HEK293 (cell line): ENCODE measurements around the gene RNF223.

Source experiments
- PATZ1 ChIP-seq: fragments of 450-650 bp; formaldehyde crosslinking; IDR thresholded peaks from 2 replicates; pipeline ENCODE4 v1.5.1; 2016; ENCODE audit warnings: missing biosample characterization, missing genetic modification characterization
- PRDM2 ChIP-seq: fragments of 450-650 bp; formaldehyde crosslinking; IDR thresholded peaks from 2 replicates; pipeline ENCODE4 v1.5.1; 2016; ENCODE audit warnings: missing biosample characterization, missing genetic modification characterization, borderline replicate concordance
- SP2 ChIP-seq: fragments of 450-650 bp; formaldehyde crosslinking; IDR thresholded peaks from 2 replicates; pipeline ENCODE4 v1.5.1; 2016; ENCODE audit warnings: missing biosample characterization, missing genetic modification characterization
- ZBTB10 ChIP-seq: fragments of 450-650 bp; formaldehyde crosslinking; IDR thresholded peaks from 2 replicates; pipeline ENCODE4 v1.5.1; 2016; ENCODE audit warnings: missing biosample characterization, missing genetic modification characterization
- ZBTB21 ChIP-seq: fragments of 450-650 bp; formaldehyde crosslinking; IDR thresholded peaks from 2 replicates; pipeline ENCODE4 v1.5.1; 2017; ENCODE audit warnings: missing biosample characterization, missing genetic modification characterization
- ZBTB7A ChIP-seq: fragments of 450-650 bp; formaldehyde crosslinking; IDR thresholded peaks from 2 replicates; pipeline ENCODE4 v1.5.1; 2016; ENCODE audit warnings: low read depth, missing biosample characterization, missing genetic modification characterization
- ZFHX2 ChIP-seq: fragments of 450-650 bp; formaldehyde crosslinking; conservative IDR thresholded peaks from 2 replicates; pipeline ENCODE4 v1.5.1; 2016; ENCODE audit warnings: missing biosample characterization, missing genetic modification characterization
- ZNF138 ChIP-seq: fragments of 450-650 bp; formaldehyde crosslinking; IDR thresholded peaks from 2 replicates; pipeline ENCODE4 v1.5.1; 2016; ENCODE audit warnings: missing biosample characterization, missing genetic modification characterization, borderline replicate concordance
- ZNF169 ChIP-seq: fragments of 450-650 bp; formaldehyde crosslinking; IDR thresholded peaks from 2 replicates; pipeline ENCODE4 v1.5.1; 2016; ENCODE audit warnings: missing biosample characterization, missing genetic modification characterization
- ZNF174 ChIP-seq: fragments of 450-650 bp; formaldehyde crosslinking; IDR thresholded peaks from 2 replicates; pipeline ENCODE4 v1.5.0; 2017; ENCODE audit warnings: missing biosample characterization, mild to moderate bottlenecking, missing genetic modification characterization
- ZNF18 ChIP-seq: fragments of 450-650 bp; formaldehyde crosslinking; IDR thresholded peaks from 2 replicates; pipeline ENCODE4 v1.5.1; 2016; ENCODE audit warnings: missing biosample characterization, missing genetic modification characterization
- ZNF214 ChIP-seq: fragments of 450-650 bp; formaldehyde crosslinking; IDR thresholded peaks from 2 replicates; pipeline ENCODE4 v1.5.1; 2017; ENCODE audit warnings: missing biosample characterization, mild to moderate bottlenecking, missing genetic modification characterization, borderline replicate concordance
- ZNF280D ChIP-seq: fragments of 450-650 bp; formaldehyde crosslinking; IDR thresholded peaks from 2 replicates; pipeline ENCODE4 v1.5.1; 2016; ENCODE audit warnings: missing biosample characterization, missing genetic modification characterization
- ZNF335 ChIP-seq: fragments of 450-650 bp; formaldehyde crosslinking; conservative IDR thresholded peaks from 2 replicates; pipeline ENCODE4 v1.5.1; 2016; ENCODE audit warnings: missing biosample characterization, missing genetic modification characterization
- ZNF423 ChIP-seq: fragments of 450-650 bp; formaldehyde crosslinking; IDR thresholded peaks from 2 replicates; pipeline ENCODE4 v1.5.1; 2016; ENCODE audit warnings: missing biosample characterization, missing genetic modification characterization
- ZNF48 ChIP-seq: fragments of 450-650 bp; formaldehyde crosslinking; IDR thresholded peaks from 2 replicates; pipeline ENCODE4 v1.5.1; 2016; ENCODE audit warnings: missing biosample characterization, missing genetic modification characterization
- ZNF514 ChIP-seq: fragments of 450-650 bp; formaldehyde crosslinking; IDR thresholded peaks from 2 replicates; pipeline ENCODE4 v1.5.1; 2016; ENCODE audit warnings: missing biosample characterization, missing genetic modification characterization
- ZNF571 ChIP-seq: fragments of 450-650 bp; formaldehyde crosslinking; IDR thresholded peaks from 2 replicates; pipeline ENCODE4 v1.5.0; 2017; ENCODE audit warnings: missing biosample characterization, missing genetic modification characterization
- ZNF624 ChIP-seq: fragments of 450-650 bp; formaldehyde crosslinking; IDR thresholded peaks from 2 replicates; pipeline ENCODE4 v1.5.1; 2017; ENCODE audit warnings: missing biosample characterization, missing genetic modification characterization
- ZNF658 ChIP-seq: fragments of 450-650 bp; formaldehyde crosslinking; IDR thresholded peaks from 2 replicates; pipeline ENCODE4; 2016; ENCODE audit warnings: missing biosample characterization, missing genetic modification characterization
- ZNF701 ChIP-seq: fragments of 450-650 bp; formaldehyde crosslinking; IDR thresholded peaks from 2 replicates; pipeline ENCODE4 v1.5.1; 2016; ENCODE audit warnings: missing biosample characterization, missing genetic modification characterization
- ZNF704 ChIP-seq: fragments of 450-650 bp; formaldehyde crosslinking; IDR thresholded peaks from 2 replicates; pipeline ENCODE4 v1.5.1; 2016; ENCODE audit warnings: missing biosample characterization, missing genetic modification characterization

Gene RNF223

GRCh38 chr1:1080122-1080757 is 6.1 kb upstream of the RNF223 start (continued):
- TF ChIP-seq ZBTB10 (tag by site-specific recombination) (no peak; the same call in 1 of the 2 replicates), ZBTB21 (no peak), PRDM2 (tag by site-specific recombination) (no peak), ZNF48 (tag by site-specific recombination) (no peak), ZFHX2 (tag by site-specific recombination) (no peak), ZNF624 (no peak), ZNF214 (tag by site-specific recombination) (no peak), ZNF571 (tag by site-specific recombination) (no peak), SP2 (tag by site-specific recombination) (peak; percentile 37; the same call in 1 of the 2 replicates), ZNF174 (tag by site-specific recombination) (no peak), ZNF138 (tag by site-specific recombination) (no peak), ZNF169 (tag by site-specific recombination) (no peak), ZNF704 (tag by site-specific recombination) (no peak), ZNF423 (no peak), ZNF701 (tag by site-specific recombination) (no peak), ZNF18 (no peak), ZNF335 (tag by site-specific recombination) (peak; percentile 73), PATZ1 (peak; percentile 98), ZBTB7A (no peak), ZNF280D (tag by site-specific recombination) (no peak), ZNF658 (tag by site-specific recombination) (no peak), ZNF514 (tag by site-specific recombination) (no peak)
